Transverse colon (tissue), 4 donors: Measurements from ENCODE around the gene CHCHD6.
A peak's percentile ranks its signal among the peaks of the same experiment; 100 is the strongest.

ENCODE experiments used
- CTCF ChIP-seq, 5 experiments: fragments of 200-600 bp in 3 of 5; fragments of 450-650 bp in 2 of 5; sonication (generic) in 3 of 5; IDR thresholded peaks; 1 replicate in 2 of 5; 2 replicates in 3 of 5; pipeline ENCODE4 v1.5.1; 2016 to 2017; ENCODE audit warnings: antibody characterized with exemption in 5 of 5, inconsistent platforms in 3 of 5, mild to moderate bottlenecking in 2 of 5, moderate library complexity in 1 of 5
- EP300 ChIP-seq: sonication (generic); formaldehyde crosslinking; IDR thresholded peaks from one replicate; pipeline ENCODE4 v1.6.1; 2017; ENCODE audit warnings: antibody characterized with exemption, low read depth
- POLR2A ChIP-seq: fragments of 450-650 bp; IDR thresholded peaks from one replicate; pipeline ENCODE4 v1.6.1; 2016; ENCODE audit warnings: antibody characterized with exemption, mild to moderate bottlenecking, moderate library complexity
- POLR2AphosphoS5 ChIP-seq, 3 donors: sonication (generic); formaldehyde crosslinking; IDR thresholded peaks; one replicate each; pipeline ENCODE4 v1.6.1; 2016; ENCODE audit warnings: antibody characterized with exemption in 3 of 3

GRCh38 chr3:127002195-127003174, 298.4 kb downstream of the CHCHD6 start:
- TF ChIP-seq CTCF (IDR thresholded peaks at IDR 0.05): peak in 2 of 5 experiments; percentile 22 to 24
- TF ChIP-seq POLR2A: no peak
- no peak for TF ChIP-seq POLR2AphosphoS5 (IDR thresholded peaks at IDR 0.05)
- no peak for TF ChIP-seq EP300
